Thymus (tissue), 11 donors: ENCODE measurements around the gene POC1B. TPM values are rescaled to one million over a fixed set of nuclear protein-coding genes. Genes with fewer than 3 reads are reported as not detected.
"Not testable (repeated sequence)": the region's sequence is repeated elsewhere in the genome, so short reads cannot be mapped to it uniquely, and the experiment has no call there.

Experiments
- DNase-seq, 9 donors: peaks; one replicate each; pipeline ENCODE4 v3.0.0-alpha.2; 2013; ENCODE audit warnings: low spot score in 9 of 9, low read depth in 6 of 9, missing footprints in 1 of 9
- H3K27ac ChIP-seq, 2 donors: one replicate each; pipeline ENCODE4 v1.5.1; 2013; ENCODE audit warnings: control low read depth in 1 of 2, low read depth in 1 of 2, low read length in 1 of 2, mild to moderate bottlenecking in 1 of 2, moderate library complexity in 1 of 2
- H3K27me3 ChIP-seq, 2 donors: one replicate each; pipeline ENCODE4 v1.5.1; 2013; ENCODE audit warnings: low read length in 1 of 2; ENCODE audit not compliant: control insufficient read depth in 2 of 2, insufficient read depth in 1 of 2
- H3K36me3 ChIP-seq, 2 donors: one replicate each; pipeline ENCODE4 v1.5.1; 2013; ENCODE audit warnings: low read length in 1 of 2, mild to moderate bottlenecking in 1 of 2, moderate library complexity in 1 of 2; ENCODE audit not compliant: control insufficient read depth in 2 of 2, insufficient read depth in 2 of 2
- H3K4me1 ChIP-seq, 2 donors: one replicate each; pipeline ENCODE4 v1.5.1; 2013; ENCODE audit warnings: low read length in 2 of 2; ENCODE audit not compliant: control insufficient read depth in 2 of 2, insufficient read depth in 2 of 2
- H3K4me3 ChIP-seq, 2 donors: one replicate each; pipeline ENCODE4 v1.5.1; 2013; ENCODE audit warnings: low read length in 2 of 2, control low read depth in 1 of 2, mild to moderate bottlenecking in 1 of 2
- H3K9me3 ChIP-seq, 2 donors: one replicate each; pipeline ENCODE4 v1.5.1; 2013; ENCODE audit warnings: low read length in 1 of 2, mild to moderate bottlenecking in 1 of 2; ENCODE audit not compliant: control insufficient read depth in 2 of 2, insufficient read depth in 1 of 2
- WGBS: extraction: QIAGEN DNeasy Blood & Tissue Kit; methylation state at CpG from one replicate; pipeline ENCODE4 v1.1.7; 2013; 5-methylcytosine and 5-hydroxymethylcytosine counted together
- polyA plus RNA-seq: library from polyadenylated mRNA; stranded (reverse); fragments of 200-250 nt; gene quantifications from one replicate; pipeline ENCODE4 v1.2.3, GENCODE V29; 2013
- total RNA-seq: library from RNA; stranded (reverse); fragments of 120-200 nt; gene quantifications from one replicate; pipeline ENCODE4 v1.2.4, GENCODE V29; 2013
- donor health status: healthy.

Gene POC1B
- total and polyA plus RNA-seq, 2 donors = 12.2 to 17.1 TPM

GRCh38 chr12:89464974-89465592, 60.8 kb downstream of the POC1B start:
- H3K36me3 ChIP-seq = peaks cover 0 to 2% of the 10 kb centered on the region in 2 donors
- no peaks in the 10 kb centered on the region for H3K9me3 ChIP-seq
- no peak overlapping the region for H3K27ac ChIP-seq
- DNase-seq = no peak
- no peak overlapping the region for H3K4me3 ChIP-seq
- H3K4me1 ChIP-seq = peaks cover 0 to 11% of the 10 kb centered on the region in 2 donors
- H3K27me3 ChIP-seq = no peaks in the 10 kb centered on the region
- WGBS = 92% methylated on average over 4 of the region's 4 CpGs

- no peak overlapping the region for H3K4me3 ChIP-seq
- peaks cover 0 to 2% of the 10 kb centered on the region in 2 donors for H3K4me1 ChIP-seq
- peak in 8 of 9 donors; percentile 38 to 83 (median 50) for DNase-seq
- H3K9me3 ChIP-seq = no peaks in the 10 kb centered on the region
- no peak overlapping the region for H3K27ac ChIP-seq
- H3K36me3 ChIP-seq = peaks cover 0 to 2% of the 10 kb centered on the region in 2 donors
- H3K27me3 ChIP-seq = no peaks in the 10 kb centered on the region
- 33% methylated on average over 6 of the region's 6 CpGs for WGBS
These were observed 63.9 kb downstream of the POC1B start for GRCh38 chr12:89461649-89462612.

GRCh38 chr12:89461190-89461589, 64.7 kb downstream of the POC1B start:
- no peaks in the 10 kb centered on the region for H3K9me3 ChIP-seq
- H3K36me3 ChIP-seq = peaks cover 0 to 2% of the 10 kb centered on the region in 2 donors
- 94% methylated on average over 4 of the region's 4 CpGs for WGBS
- no peak overlapping the region for H3K27ac ChIP-seq
- peaks cover 0 to 2% of the 10 kb centered on the region in 2 donors for H3K4me1 ChIP-seq
- H3K4me3 ChIP-seq = no peak overlapping the region
- DNase-seq = no peak
- H3K27me3 ChIP-seq = no peaks in the 10 kb centered on the region

GRCh38 chr12:89459279-89459678, 66.6 kb downstream of the POC1B start:
- H3K4me3 ChIP-seq, H3K36me3 ChIP-seq, H3K9me3 ChIP-seq, DNase-seq, H3K4me1 ChIP-seq, H3K27me3 ChIP-seq, H3K27ac ChIP-seq: not testable (repeated sequence)
- WGBS = 57% methylated on average over 4 of the region's 4 CpGs

- no peak overlapping the region for H3K4me3 ChIP-seq
- no peaks in the 10 kb centered on the region for H3K27me3 ChIP-seq
- DNase-seq = no peak
- no peak overlapping the region for H3K27ac ChIP-seq
- no peaks in the 10 kb centered on the region for H3K9me3 ChIP-seq
- 16% methylated on average over 1 of the region's 1 CpG for WGBS
- H3K4me1 ChIP-seq = peaks cover 0 to under 1% of the 10 kb centered on the region in 2 donors
- no peaks in the 10 kb centered on the region for H3K36me3 ChIP-seq
These were observed 69.3 kb downstream of the POC1B start for GRCh38 chr12:89456565-89456964.

GRCh38 chr12:89454080-89454848, 71.6 kb downstream of the POC1B start:
- H3K36me3 ChIP-seq = no peaks in the 10 kb centered on the region
- H3K4me3 ChIP-seq = no peak overlapping the region
- WGBS = 85% methylated on average over 7 of the region's 7 CpGs
- no peaks in the 10 kb centered on the region for H3K27me3 ChIP-seq
- H3K9me3 ChIP-seq = no peaks in the 10 kb centered on the region
- no peaks in the 10 kb centered on the region for H3K4me1 ChIP-seq
- no peak overlapping the region for H3K27ac ChIP-seq
- no peak for DNase-seq

- WGBS = 96% methylated on average over 6 of the region's 6 CpGs
- no peaks in the 10 kb centered on the region for H3K9me3 ChIP-seq
- no peak overlapping the region for H3K27ac ChIP-seq
- no peaks in the 10 kb centered on the region for H3K27me3 ChIP-seq
- DNase-seq = no peak
- no peak overlapping the region for H3K4me3 ChIP-seq
- H3K36me3 ChIP-seq = no peaks in the 10 kb centered on the region
- H3K4me1 ChIP-seq = no peaks in the 10 kb centered on the region
These were observed 72.5 kb downstream of the POC1B start for GRCh38 chr12:89453121-89453978.

- Histone ChIP-seq H3K4me1 (no peaks in the 10 kb centered on the region), H3K27me3 (no peaks in the 10 kb centered on the region), H3K4me3 (no peak overlapping the region), H3K9me3 (no peaks in the 10 kb centered on the region), H3K27ac (no peak overlapping the region), H3K36me3 (no peaks in the 10 kb centered on the region)
- WGBS = 87% methylated on average over 9 of the region's 9 CpGs
- no peak for DNase-seq
These were observed 74.0 kb downstream of the POC1B start for GRCh38 chr12:89451841-89452251.
